Mammary epithelial cell (primary cell): Measurements from ENCODE around the gene AREL1.

Experiments
- CTCF ChIP-seq, 2 donors: IDR thresholded peaks in 1 of 2; conservative IDR thresholded peaks in 1 of 2; 2 replicates each; pipeline ENCODE4 v1.5.1; 2011 to 2012; ENCODE audit warnings: inconsistent platforms in 2 of 2, low read length in 2 of 2, mild to moderate bottlenecking in 2 of 2, control low read depth in 1 of 2, low read depth in 1 of 2; ENCODE audit not compliant: insufficient read depth in 1 of 2; ENCODE audit errors: extremely low read depth in 1 of 2
- EZH2 ChIP-seq: IDR thresholded peaks from 2 replicates; pipeline ENCODE4 v1.6.1; 2012; ENCODE audit warnings: low read length, inconsistent platforms, borderline replicate concordance

GRCh38 chr14:74693191-74693590, 19.7 kb downstream of the AREL1 start:
- TF ChIP-seq CTCF (conservative IDR thresholded peaks at IDR 0.05 in 1 of 2, IDR thresholded peaks at IDR 0.05 in 1 of 2; ENCODE audit: extremely low read depth in 1 of 2, insufficient read depth in 1 of 2, low read depth in 1 of 2, low read length in 2 of 2) = no peak
- TF ChIP-seq EZH2 = no peak
